ENCODE data around the gene UBA5.

UBA5 gene

GRCh38 chr3:132660052-132660810 lies at the start of gene UBA5:
Gene UBA5, plus strand, starts transcription at chr3:132660329. Its CDS starts 209 bp downstream, at chr3:132660538.
- no peak for TF ChIP-seq GATA2 (IDR thresholded peaks at IDR 0.05; ENCODE audit: low read depth, low read length)
- TF ChIP-seq GATA3 (IDR thresholded peaks at IDR 0.05; ENCODE audit: low read depth, low read length), result no peak

GRCh38 chr3:132615881-132616280 lies 44.2 kb upstream of the UBA5 start:
- TF ChIP-seq GATA3 (IDR thresholded peaks at IDR 0.05; ENCODE audit: low read depth, low read length), result no peak
- TF ChIP-seq GATA2 (IDR thresholded peaks at IDR 0.05; ENCODE audit: low read depth, low read length), result no peak

- no peak for TF ChIP-seq GATA2 (IDR thresholded peaks at IDR 0.05; ENCODE audit: low read depth, low read length)
- TF ChIP-seq GATA3 (IDR thresholded peaks at IDR 0.05; ENCODE audit: low read depth, low read length), result no peak
These were observed 43.3 kb upstream of the UBA5 start for GRCh38 chr3:132616780-132617179.

GRCh38 chr3:132622148-132622547 lies 38.0 kb upstream of the UBA5 start:
- TF ChIP-seq GATA2 (IDR thresholded peaks at IDR 0.05; ENCODE audit: low read depth, low read length) (no peak), GATA3 (IDR thresholded peaks at IDR 0.05; ENCODE audit: low read depth, low read length) (no peak)

- TF ChIP-seq GATA3 (IDR thresholded peaks at IDR 0.05; ENCODE audit: low read depth, low read length) (no peak), GATA2 (IDR thresholded peaks at IDR 0.05; ENCODE audit: low read depth, low read length) (no peak)
These were observed 37.4 kb upstream of the UBA5 start for GRCh38 chr3:132622761-132623160.

- TF ChIP-seq GATA3 (IDR thresholded peaks at IDR 0.05; ENCODE audit: low read depth, low read length), result no peak
- TF ChIP-seq GATA2 (IDR thresholded peaks at IDR 0.05; ENCODE audit: low read depth, low read length), result no peak
These were observed 36.5 kb upstream of the UBA5 start for GRCh38 chr3:132623646-132624045.

- TF ChIP-seq GATA3 (IDR thresholded peaks at IDR 0.05; ENCODE audit: low read depth, low read length), result no peak
- TF ChIP-seq GATA2 (IDR thresholded peaks at IDR 0.05; ENCODE audit: low read depth, low read length), result no peak
These were observed 35.3 kb upstream of the UBA5 start for GRCh38 chr3:132624790-132625189.

- TF ChIP-seq GATA2 (IDR thresholded peaks at IDR 0.05; ENCODE audit: low read depth, low read length), result no peak
- no peak for TF ChIP-seq GATA3 (IDR thresholded peaks at IDR 0.05; ENCODE audit: low read depth, low read length)
These were observed 34.5 kb upstream of the UBA5 start for GRCh38 chr3:132625613-132626012.

- TF ChIP-seq GATA3 (IDR thresholded peaks at IDR 0.05; ENCODE audit: low read depth, low read length) (no peak), GATA2 (IDR thresholded peaks at IDR 0.05; ENCODE audit: low read depth, low read length) (no peak)
These were observed 33.2 kb upstream of the UBA5 start for GRCh38 chr3:132626955-132627354.

- TF ChIP-seq GATA3 (IDR thresholded peaks at IDR 0.05; ENCODE audit: low read depth, low read length) (no peak), GATA2 (IDR thresholded peaks at IDR 0.05; ENCODE audit: low read depth, low read length) (no peak)
These were observed 32.0 kb upstream of the UBA5 start for GRCh38 chr3:132628157-132628556.

GRCh38 chr3:132629928-132630327 lies 30.2 kb upstream of the UBA5 start:
- TF ChIP-seq GATA3 (IDR thresholded peaks at IDR 0.05; ENCODE audit: low read depth, low read length) (no peak), GATA2 (IDR thresholded peaks at IDR 0.05; ENCODE audit: low read depth, low read length) (no peak)

- TF ChIP-seq GATA2 (IDR thresholded peaks at IDR 0.05; ENCODE audit: low read depth, low read length) (no peak), GATA3 (IDR thresholded peaks at IDR 0.05; ENCODE audit: low read depth, low read length) (no peak)
These were observed 29.5 kb upstream of the UBA5 start for GRCh38 chr3:132630612-132631011.

- TF ChIP-seq GATA3 (IDR thresholded peaks at IDR 0.05; ENCODE audit: low read depth, low read length) (no peak), GATA2 (IDR thresholded peaks at IDR 0.05; ENCODE audit: low read depth, low read length) (no peak)
These were observed 25.1 kb upstream of the UBA5 start for GRCh38 chr3:132635052-132635451.

GRCh38 chr3:132637590-132637989 lies 22.5 kb upstream of the UBA5 start:
- TF ChIP-seq GATA2 (IDR thresholded peaks at IDR 0.05; ENCODE audit: low read depth, low read length) (no peak), GATA3 (IDR thresholded peaks at IDR 0.05; ENCODE audit: low read depth, low read length) (no peak)

- no peak for TF ChIP-seq GATA3 (IDR thresholded peaks at IDR 0.05; ENCODE audit: low read depth, low read length)
- no peak for TF ChIP-seq GATA2 (IDR thresholded peaks at IDR 0.05; ENCODE audit: low read depth, low read length)
These were observed 21.4 kb upstream of the UBA5 start for GRCh38 chr3:132638706-132639105.
